GM18508 (cell line): Measurements from ENCODE around the gene RBMS3.
"Not testable (repeated sequence)": the region's sequence is repeated elsewhere in the genome, so short reads cannot be mapped to it uniquely, and the experiment has no call there.

Source experiments
- ATAC-seq: cut with Tn5 transposase; IDR thresholded peaks from one replicate; pipeline ENCODE4 v1.9.1; 2021; ENCODE audit warnings: moderate number of reproducible peaks; ENCODE audit not compliant: insufficient read depth, unreplicated experiment

Gene RBMS3

DNA sequence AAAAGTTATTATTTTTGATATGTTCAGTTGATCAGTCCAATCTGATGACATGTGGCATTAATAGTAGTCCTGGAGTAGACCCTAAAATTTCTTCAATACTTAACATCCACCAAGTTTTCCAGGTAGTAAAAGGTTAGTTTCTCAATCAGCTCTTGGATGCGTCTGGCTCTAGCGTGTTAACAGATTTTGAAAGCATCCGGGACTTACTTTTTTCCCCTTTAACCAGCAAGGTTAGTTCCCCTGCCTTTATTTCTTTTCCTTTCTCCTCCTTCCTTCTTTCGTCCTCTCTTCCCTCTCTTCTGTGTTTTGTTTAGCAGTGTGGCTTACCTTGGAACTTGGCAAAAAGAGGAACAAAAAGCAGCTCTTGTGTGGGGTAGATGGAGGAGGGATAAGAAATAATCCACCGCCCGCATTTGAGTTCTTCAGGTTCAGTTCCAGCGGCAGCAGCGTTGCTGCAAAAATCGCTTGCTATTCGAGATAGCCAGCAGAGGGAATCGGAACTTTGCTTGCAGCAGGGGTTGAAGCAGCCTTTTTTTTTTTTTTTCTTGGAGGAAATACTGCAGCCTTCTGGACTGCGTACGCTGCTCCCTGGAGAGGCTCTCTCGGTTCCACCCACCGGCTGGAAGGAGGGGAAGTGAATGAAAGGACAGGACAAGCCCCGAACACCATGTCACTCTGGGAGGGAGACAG is at the start of gene RBMS3:
Gene RBMS3 (plus strand): TSS at position 668 of the 690 bp plus-strand sequence.
- peak; percentile 32 for ATAC-seq

DNA sequence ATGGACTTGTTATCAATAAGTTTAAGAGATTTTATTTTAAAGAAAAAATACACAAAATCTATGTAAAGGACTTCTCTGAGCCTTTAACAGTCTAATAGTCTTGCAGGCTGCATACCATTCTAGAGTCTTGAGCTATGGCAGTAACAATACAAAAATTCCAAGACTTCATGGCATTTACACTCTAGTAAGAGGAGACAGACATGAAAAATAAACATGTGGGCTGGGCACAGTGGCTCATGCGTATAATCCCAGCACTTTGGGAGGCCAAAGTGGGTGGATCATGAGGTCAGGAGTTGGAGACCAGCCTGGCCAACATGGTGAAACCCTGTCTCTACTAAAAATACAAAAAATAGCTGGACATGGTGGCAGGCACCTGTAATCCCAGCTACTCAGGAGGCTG is 47.7 kb upstream of the RBMS3 start:
- ATAC-seq: not testable (repeated sequence)

DNA sequence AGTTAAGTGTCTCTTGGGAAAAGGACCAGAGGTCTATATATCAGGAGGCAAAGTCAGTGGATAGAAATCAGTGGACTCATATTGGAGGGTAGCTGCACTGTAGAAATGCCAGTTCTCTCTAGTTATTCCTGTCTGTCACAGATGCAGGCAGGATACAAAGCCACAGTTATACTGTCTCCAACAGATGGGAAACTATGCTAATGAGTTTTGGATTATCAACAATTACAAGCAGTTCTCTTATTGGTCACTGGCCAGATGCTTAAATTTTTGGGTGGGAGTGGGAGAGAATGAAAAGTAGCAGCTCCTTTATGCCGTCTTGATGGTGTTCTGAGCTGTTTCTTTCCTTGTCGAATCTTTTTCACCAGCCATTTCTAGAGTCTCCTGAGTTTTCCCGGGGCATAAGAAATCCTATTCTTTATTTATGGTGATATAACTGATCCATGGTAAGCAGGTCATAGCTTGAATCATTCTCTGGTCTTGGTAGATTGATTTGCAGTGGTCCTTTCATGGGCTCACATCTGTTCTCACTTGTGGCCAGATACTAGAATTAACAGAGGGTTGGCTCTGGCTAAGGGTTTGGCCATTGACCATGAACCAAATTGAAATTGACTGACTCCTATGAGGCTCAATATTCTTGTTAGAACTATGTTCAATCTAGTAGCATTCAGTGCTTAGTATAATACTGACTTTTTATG is 44.6 kb upstream of the RBMS3 start:
- ATAC-seq: no peak

DNA sequence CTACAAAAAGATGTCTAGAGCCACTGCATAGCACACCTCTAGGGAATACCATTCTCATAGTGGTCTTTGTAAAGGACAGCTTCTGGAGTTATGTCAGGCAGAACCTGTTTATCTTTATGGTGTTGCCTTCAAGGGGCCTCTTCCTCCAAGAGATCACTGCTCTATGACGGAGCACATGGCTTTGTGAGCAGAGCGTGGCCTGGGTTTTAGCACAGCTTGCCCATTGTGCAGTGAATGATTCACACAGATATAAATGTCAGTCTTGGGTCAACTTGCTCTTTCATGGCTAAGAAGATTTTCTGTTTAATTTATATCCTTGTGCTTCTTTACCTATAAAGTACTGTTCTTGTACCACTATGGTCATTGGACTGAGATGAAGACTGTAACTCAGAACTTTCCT is 41.5 kb upstream of the RBMS3 start:
- ATAC-seq: no peak

DNA sequence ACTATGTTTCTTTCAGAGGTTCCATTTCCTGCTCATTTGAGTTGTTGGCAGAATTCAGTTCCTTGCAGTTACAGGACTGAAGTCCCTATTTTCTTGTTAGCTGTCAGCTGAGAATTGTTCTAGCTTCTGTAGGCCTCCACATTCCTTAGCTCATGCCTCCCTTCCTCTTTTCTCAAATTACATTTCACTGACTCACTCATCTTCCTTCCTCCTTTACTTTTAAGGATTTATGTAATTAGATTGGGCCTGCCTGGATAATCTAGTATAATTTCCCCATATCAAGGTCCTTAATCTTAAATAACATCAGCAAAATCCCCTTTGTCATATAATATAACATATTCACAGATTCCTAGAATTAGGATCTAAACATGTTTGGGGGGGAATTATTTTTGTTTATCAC is 40.6 kb upstream of the RBMS3 start:
- no peak for ATAC-seq

GRCh38 chr3:29240887-29241286 is 40.0 kb upstream of the RBMS3 start:
- ATAC-seq: no peak

GRCh38 chr3:29241855-29242254 is 39.0 kb upstream of the RBMS3 start:
- ATAC-seq: no peak

DNA sequence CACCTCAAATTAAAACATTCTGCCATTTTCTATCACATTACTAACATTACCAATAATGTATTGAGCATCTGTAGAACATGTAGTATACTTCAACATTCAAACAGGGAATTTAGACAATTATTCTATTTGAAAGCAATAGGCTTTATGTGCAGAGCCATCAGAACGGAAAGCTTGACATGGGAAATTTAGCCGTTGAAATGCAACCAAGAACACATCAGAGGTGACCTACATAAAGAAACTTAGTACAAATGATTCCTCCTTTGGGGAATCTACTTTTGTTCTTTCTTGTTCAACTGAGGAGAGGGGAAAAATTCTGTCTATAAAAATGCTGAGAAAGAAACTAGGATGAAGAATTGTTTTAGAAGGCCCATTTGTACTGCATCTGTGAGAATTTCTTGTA is 38.6 kb upstream of the RBMS3 start:
- no peak for ATAC-seq

GRCh38 chr3:29245441-29245840 is 35.4 kb upstream of the RBMS3 start:
- ATAC-seq: no peak

DNA sequence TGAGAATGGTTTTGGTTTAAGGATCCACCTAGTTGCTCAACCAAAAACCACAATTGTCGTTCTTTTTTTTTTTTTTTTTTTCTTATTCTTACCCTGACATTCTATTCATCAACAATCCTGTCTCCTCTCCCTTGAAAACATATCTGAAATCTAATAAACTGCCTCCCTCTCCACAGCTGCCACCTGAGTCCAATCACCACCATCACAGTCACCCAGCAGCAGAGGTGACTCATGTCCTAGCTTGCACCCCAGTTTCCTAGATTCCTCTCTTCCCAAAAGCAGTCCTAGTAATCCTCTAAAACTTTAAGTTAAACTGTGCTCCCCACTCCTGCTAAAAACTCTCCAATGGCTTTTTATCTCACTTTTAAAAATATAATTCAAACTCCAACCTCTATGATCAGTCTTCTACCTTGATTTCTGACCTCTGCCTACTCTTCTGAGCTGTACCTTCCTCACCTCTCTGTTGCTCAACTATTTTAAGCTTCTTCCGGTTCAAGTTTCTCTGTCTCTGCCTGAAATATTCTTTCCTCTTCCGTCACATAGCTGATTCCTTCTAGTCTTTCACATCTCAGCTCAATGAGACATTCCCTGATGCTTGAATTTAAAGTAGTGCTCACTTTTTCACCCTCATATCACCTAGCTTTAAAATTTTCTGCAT is 33.7 kb upstream of the RBMS3 start:
- no peak for ATAC-seq

GRCh38 chr3:29249829-29250345 is 31.0 kb upstream of the RBMS3 start:
- ATAC-seq: no peak

DNA sequence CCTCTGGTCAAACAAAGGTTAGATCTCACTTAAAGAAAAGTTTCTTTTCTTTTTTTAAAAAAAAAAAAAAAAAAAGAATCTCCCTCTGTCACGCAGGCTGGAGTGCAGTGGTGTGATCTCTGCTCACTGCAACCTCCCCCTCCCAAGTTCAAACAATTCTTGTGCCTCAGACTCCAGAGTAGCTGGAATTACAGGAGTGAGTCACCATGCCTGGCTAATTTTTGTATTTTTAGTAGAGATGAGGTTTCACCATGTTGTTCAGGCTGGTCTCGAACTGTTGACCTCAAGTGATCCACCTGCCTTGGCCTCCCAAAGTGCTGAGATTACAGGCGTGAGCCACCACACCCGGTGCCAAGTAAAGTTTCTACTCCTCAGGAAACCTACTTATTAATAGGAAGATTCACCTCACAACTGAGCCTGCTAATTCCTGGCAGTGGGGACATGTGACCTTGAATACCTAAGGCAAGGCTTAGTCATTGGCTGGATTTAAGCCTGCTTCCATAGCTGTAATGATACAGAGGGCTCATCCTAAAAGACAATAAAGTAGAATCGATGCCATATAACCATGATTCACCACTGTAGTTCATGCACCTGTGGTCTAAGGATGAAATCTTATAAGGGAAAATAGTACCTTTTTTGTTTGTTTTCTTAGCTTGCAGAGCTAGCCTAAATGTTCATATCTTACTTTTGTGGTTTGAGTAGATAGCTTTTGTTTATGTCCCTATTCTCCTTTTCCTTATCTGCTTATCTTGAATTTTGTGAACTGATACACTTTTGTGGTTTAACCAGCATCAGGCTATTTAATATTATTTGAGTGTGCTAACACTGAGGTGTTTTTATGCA is 24.8 kb upstream of the RBMS3 start:
- ATAC-seq: no peak

GRCh38 chr3:29258161-29258560 is 22.7 kb upstream of the RBMS3 start:
- no peak for ATAC-seq

DNA sequence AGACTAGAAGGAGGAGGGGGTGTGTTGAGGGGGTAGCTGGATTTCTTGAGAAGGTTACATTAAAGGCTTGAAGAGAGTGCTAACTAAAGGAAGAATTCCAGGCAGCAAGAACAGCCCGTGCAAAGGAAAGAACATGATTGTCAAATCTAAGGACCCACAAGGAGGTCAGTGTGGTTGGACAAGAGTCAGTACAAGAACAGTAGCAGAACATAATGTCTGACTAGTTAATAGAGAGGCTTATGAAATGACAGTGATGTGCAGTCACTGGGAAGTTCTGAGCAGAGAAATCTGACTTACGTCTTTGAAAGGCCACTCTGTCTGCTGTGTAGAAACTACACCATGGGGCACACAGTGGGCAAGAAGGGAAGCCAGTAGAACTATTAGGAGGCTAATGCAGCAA is 19.8 kb upstream of the RBMS3 start:
- ATAC-seq: no peak

DNA sequence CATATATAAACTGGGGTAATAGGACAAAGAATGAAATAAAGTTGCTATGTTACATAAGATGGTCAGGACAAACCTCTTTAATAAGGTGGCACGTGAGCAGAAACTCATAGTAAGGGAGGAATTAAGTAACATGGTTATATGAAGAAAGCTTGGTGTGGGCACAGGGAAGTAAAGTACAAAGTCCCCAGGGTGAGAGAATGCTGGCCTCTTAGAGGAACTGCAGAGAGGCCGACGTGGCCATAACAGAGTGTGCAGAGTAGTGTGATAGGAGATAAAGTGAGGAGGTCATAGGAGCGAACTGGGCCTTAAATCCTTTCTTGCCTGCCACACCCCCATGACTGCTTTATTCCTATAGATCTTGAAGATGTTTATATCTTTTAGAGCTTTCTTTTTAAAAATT is 17.4 kb upstream of the RBMS3 start:
- no peak for ATAC-seq

GRCh38 chr3:29265509-29266072 is 15.3 kb upstream of the RBMS3 start:
- no peak for ATAC-seq

GRCh38 chr3:29267226-29267625 is 13.6 kb upstream of the RBMS3 start:
- ATAC-seq: no peak

- ATAC-seq: no peak
Measured at GRCh38 chr3:29268651-29269050, 12.2 kb upstream of the RBMS3 start.

DNA sequence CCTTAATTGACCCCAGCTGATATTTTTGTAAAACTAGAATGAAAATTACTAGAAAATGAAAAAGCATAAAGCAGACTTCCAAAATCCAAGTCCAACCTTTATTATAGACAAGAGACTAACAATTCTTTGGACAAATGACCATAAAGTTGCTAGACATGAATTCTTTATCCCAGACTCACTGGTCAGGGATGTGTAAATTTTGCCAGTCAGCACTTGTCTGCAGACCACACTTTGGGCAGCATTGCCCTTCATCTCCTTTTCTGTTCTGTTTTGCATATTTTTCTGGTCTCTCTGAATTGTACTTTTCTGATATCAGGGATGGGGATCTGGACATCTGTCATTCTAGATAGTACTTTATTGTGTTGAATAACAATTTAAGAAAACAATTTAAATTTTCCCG is 10.1 kb upstream of the RBMS3 start:
- no peak for ATAC-seq

DNA sequence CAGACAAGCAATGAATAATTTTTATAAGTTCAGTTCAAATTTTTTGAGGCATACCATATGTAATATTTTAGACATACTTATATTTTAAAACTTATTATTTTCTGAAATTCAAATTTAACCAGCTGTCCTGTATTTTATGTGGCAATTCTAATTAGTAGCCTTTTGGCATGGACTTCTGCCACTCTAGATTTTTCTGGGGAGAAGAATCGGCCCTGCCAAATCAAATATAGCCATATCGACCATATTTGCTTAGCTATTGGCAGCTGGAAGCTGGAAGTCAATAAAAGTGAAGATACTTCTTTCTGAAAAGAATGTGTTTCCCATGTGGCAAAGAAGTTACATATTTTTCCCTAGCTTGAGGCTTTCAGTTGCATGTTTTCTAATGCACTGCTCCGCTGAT is 9.4 kb upstream of the RBMS3 start:
- ATAC-seq: no peak
